CD4-positive, alpha-beta T cell treated with Interleukin-10 for 1 hour (primary cell): ENCODE measurements around the gene SLC4A1.

ENCODE experiments used
- DNase-seq: peaks from one replicate; pipeline ENCODE4 v3.0.0-alpha.2; 2020

Gene SLC4A1

GRCh38 chr17:44267818-44268490 is at the start of gene SLC4A1:
Gene SLC4A1 (minus strand): TSS chr17:44268135. CDS start chr17:44262866, 5,269 bp downstream.
- no peak for DNase-seq

- DNase-seq = no peak
These were observed 49.6 kb upstream of the SLC4A1 start for GRCh38 chr17:44317545-44317944.

- DNase-seq = no peak
These were observed 48.1 kb upstream of the SLC4A1 start for GRCh38 chr17:44315760-44316731.

GRCh38 chr17:44314869-44315661 is 47.1 kb upstream of the SLC4A1 start:
- peak; percentile 35 for DNase-seq

- no peak for DNase-seq
These were observed 46.6 kb upstream of the SLC4A1 start for GRCh38 chr17:44314524-44314868.

- no peak for DNase-seq
These were observed 46.1 kb upstream of the SLC4A1 start for GRCh38 chr17:44314031-44314430.

GRCh38 chr17:44312396-44313104 is 44.6 kb upstream of the SLC4A1 start:
- DNase-seq = no peak

- DNase-seq = no peak
These were observed 43.7 kb upstream of the SLC4A1 start for GRCh38 chr17:44311562-44312181.

- no peak for DNase-seq
These were observed 42.9 kb upstream of the SLC4A1 start for GRCh38 chr17:44310609-44311376.

- no peak for DNase-seq
These were observed 42.3 kb upstream of the SLC4A1 start for GRCh38 chr17:44310188-44310587.

GRCh38 chr17:44309472-44309871 is 41.5 kb upstream of the SLC4A1 start:
- DNase-seq = no peak

- no peak for DNase-seq
These were observed 40.9 kb upstream of the SLC4A1 start for GRCh38 chr17:44308865-44309264.

- peak; percentile 89 for DNase-seq
These were observed 40.4 kb upstream of the SLC4A1 start, which contains the start of gene RUNDC3A for GRCh38 chr17:44308320-44308818. Gene RUNDC3A (plus strand): TSS chr17:44308601. CDS start chr17:44308833, 232 bp downstream.

- DNase-seq = no peak
These were observed 39.7 kb upstream of the SLC4A1 start for GRCh38 chr17:44307387-44308186.

GRCh38 chr17:44304651-44305050 is 36.7 kb upstream of the SLC4A1 start:
- DNase-seq = no peak

- DNase-seq = no peak
These were observed 30.0 kb upstream of the SLC4A1 start for GRCh38 chr17:44297975-44298374.

GRCh38 chr17:44293509-44294226 is 25.7 kb upstream of the SLC4A1 start:
- no peak for DNase-seq

- DNase-seq = no peak
These were observed 19.7 kb upstream of the SLC4A1 start for GRCh38 chr17:44287651-44288050.

- no peak for DNase-seq
These were observed 16.1 kb upstream of the SLC4A1 start for GRCh38 chr17:44284024-44284400.
